C4-2B (cell line): Measurements from ENCODE around the gene CDC26.

Experiments
- CTCF ChIP-seq: fragments of 450-650 bp; conservative IDR thresholded peaks from 2 replicates; pipeline ENCODE4 v1.5.1; 2017; ENCODE audit warnings: mild to moderate bottlenecking
- ZFX ChIP-seq: fragments of 450-650 bp; IDR thresholded peaks from 2 replicates; pipeline ENCODE4 v1.6.1; 2017

GRCh38 chr9:113269871-113270270 is 5.5 kb downstream of the CDC26 start:
- no peak for TF ChIP-seq CTCF
- no peak for TF ChIP-seq ZFX
